K562 (cell line): ENCODE measurements around the gene ACP4. TPM values are rescaled to one million over a fixed set of nuclear protein-coding genes. Genes with fewer than 3 reads are reported as not detected.

Experiments used
- ATAC-seq: fragments of 200-7000 bp; cut with Tn5 transposase; 3 replicates; pipeline ENCODE4 v1.9.1; 2020; ENCODE audit warnings: moderate library complexity
- BruUV-seq: library from RNA; stranded (reverse); fragments of 400-500 nt; replicated peaks from 2 replicates; lab custom pipeline; 2021; lab: Mats Ljungman, UMichigan
- CTCF ChIA-PET: fragments of 300-600 bp; formaldehyde crosslinking; extraction: SDS; loops from one replicate; lab custom pipeline; 2021; ENCODE audit warnings: low intra/inter-chr PET ratio; lab: Yijun Ruan, JAX
- POLR2A ChIA-PET: fragments of 300-600, 350-650 bp; sonication (Branson Sonifier 250); formaldehyde crosslinking; extraction: SDS; loops from one replicate; lab custom pipeline; 2021; ENCODE audit warnings: antibody characterized with exemption, inconsistent platforms; lab: Yijun Ruan, JAX
- DNase-seq, 4 experiments: peaks; one replicate each; pipeline versions ENCODE4 v3.0.0 to v3.0.0-alpha.2; 2011 to 2018; ENCODE audit warnings: low spot score in 3 of 4, mixed read lengths in 3 of 4; ENCODE audit errors: extremely low read depth in 1 of 4
- FAIRE-seq: peaks from 2 replicates; lab custom pipeline; 2011; peaks lifted over from hg19 to GRCh38; lab: Jason Lieb, UNC
- H2AFZ ChIP-seq: 2 replicates; pipeline ENCODE4 v1.6.0; 2011; ENCODE audit warnings: low read depth, low read length, control low read depth, inconsistent platforms
- H3K27ac ChIP-seq: fragments of 200-600 bp; 3 replicates; pipeline ENCODE4 v1.8.0; 2011; ENCODE audit warnings: low read depth, mild to moderate bottlenecking, control low read depth, inconsistent platforms, low read length, moderate library complexity, mixed read lengths; ENCODE audit errors: extremely low read depth
- H3K27me3 ChIP-seq, 2 experiments: fragments of 300-600 bp in 1 of 2; 2 replicates in 1 of 2; 3 replicates in 1 of 2; pipeline versions ENCODE4 v1.6.0 to v1.8.0; 2011; ENCODE audit warnings: inconsistent platforms in 2 of 2, low read length in 2 of 2, mild to moderate bottlenecking in 1 of 2, mixed read lengths in 1 of 2, moderate library complexity in 1 of 2; ENCODE audit not compliant: control insufficient read depth in 2 of 2, insufficient read depth in 2 of 2
- H3K36me3 ChIP-seq: fragments of 300-600 bp; 3 replicates; pipeline ENCODE4 v1.8.0; 2011; ENCODE audit warnings: mild to moderate bottlenecking, low read length, inconsistent platforms; ENCODE audit not compliant: control insufficient read depth, insufficient read depth
- H3K4me1 ChIP-seq, 2 experiments: fragments of 200-600 bp in 1 of 2; replicated peaks in 1 of 2; 2 replicates in 1 of 2; 3 replicates in 1 of 2; pipeline versions ENCODE4 v1.5.1 to v1.8.0; 2011; ENCODE audit warnings: inconsistent platforms in 2 of 2, low read length in 2 of 2, mild to moderate bottlenecking in 1 of 2, mixed read lengths in 1 of 2, moderate library complexity in 1 of 2; ENCODE audit not compliant: control insufficient read depth in 2 of 2, insufficient read depth in 2 of 2
- H3K4me2 ChIP-seq: 2 replicates; pipeline ENCODE4 v1.6.1; 2011; ENCODE audit warnings: low read length, control low read depth, inconsistent platforms, mixed read lengths; ENCODE audit not compliant: insufficient read depth
- H3K4me3 ChIP-seq: fragments of 200-600 bp; sonication (generic), shearing (Covaris generic); 2 replicates; pipeline ENCODE4 v1.5.1; 2016; ENCODE audit warnings: control low read depth, inconsistent platforms
- H3K79me2 ChIP-seq: fragments of 200-600 bp; 3 replicates; pipeline ENCODE4 v1.8.0; 2011; ENCODE audit warnings: low read length, inconsistent platforms; ENCODE audit not compliant: control insufficient read depth, insufficient read depth
- H3K9ac ChIP-seq, 2 experiments: 2 replicates each; pipeline versions ENCODE4 v1.6.0 to v1.6.1; 2011; ENCODE audit warnings: low read depth in 2 of 2, low read length in 2 of 2, control low read depth in 1 of 2, inconsistent platforms in 1 of 2, mild to moderate bottlenecking in 1 of 2, mixed read lengths in 1 of 2; ENCODE audit not compliant: insufficient read depth in 1 of 2
- H3K9me1 ChIP-seq: one replicate; pipeline ENCODE4 v1.6.0; 2011; ENCODE audit warnings: inconsistent platforms, mild to moderate bottlenecking, low read length, moderate library complexity; ENCODE audit not compliant: control insufficient read depth, insufficient read depth
- H3K9me3 ChIP-seq: replicated peaks from 2 replicates; pipeline ENCODE4 v1.5.1; 2011; ENCODE audit warnings: low read depth, low read length, inconsistent platforms; ENCODE audit not compliant: control insufficient read depth, insufficient read depth
- H4K20me1 ChIP-seq: replicated peaks from 2 replicates; pipeline ENCODE4 v1.6.1; 2011; ENCODE audit warnings: low read length, inconsistent platforms, mixed read lengths; ENCODE audit not compliant: control insufficient read depth, insufficient read depth
- ZNF507 ChIP-seq: conservative IDR thresholded peaks from 2 replicates; pipeline ENCODE4 v1.6.1; 2017; ENCODE audit warnings: missing genetic modification characterization, missing compliant biosample characterization
- WGBS: fragments of 100-300 bp; shearing (Covaris generic); methylation state at CpG from one replicate; pipeline ENCODE4 v1.1.6; 2016; ENCODE audit warnings: low coverage, mixed read lengths; ENCODE audit not compliant: insufficient coverage; ENCODE audit errors: missing lambda C conversion rate; 5-methylcytosine and 5-hydroxymethylcytosine counted together
- in situ Hi-C: fragments of 300-500 bp; cut with MboI; formaldehyde crosslinking; loops from 4 replicates; pipeline ENCODE4 v1.15.0; 2018; ENCODE audit warnings: inconsistent platforms, mixed read lengths
- intact Hi-C: fragments of 100-400 bp; cut with micrococcal nuclease; formaldehyde crosslinking; loops from 2 replicates; pipeline ENCODE4 v1.14.2; 2022
- polyA plus RNA-seq, 8 experiments: library from polyadenylated mRNA; depleted of rRNA in 4 of 8; stranded (reverse) in 5 of 8; unstranded in 3 of 8; fragments of >200 nt; fragmentation: Nextera tagmentation in 2 of 8; fragmentation: Illumina TruSeq in 1 of 8; extraction: Ambion mirVana in 2 of 8; extraction: Trizol in 1 of 8; gene quantifications; 2 replicates each; pipeline versions ENCODE4 v1.2.1 to v1.2.3, GENCODE V29; 2011 to 2014; ENCODE audit warnings: inconsistent platforms in 1 of 8, missing spikeins in 1 of 8
- total RNA-seq, 7 experiments: library from RNA; depleted of rRNA in 6 of 7; stranded (reverse); fragments of >200 nt in 6 of 7; fragmentation: Illumina TruSeq in 2 of 7; extraction: Trizol in 2 of 7; gene quantifications; 2 replicates each; pipeline versions ENCODE4 v1.2.1 to v1.2.3, GENCODE V29; 2011 to 2021; ENCODE audit warnings: low replicate concordance in 1 of 7
- TF ChIP-seq, protein P1 (sequence below): fragments of 450-650 bp; IDR thresholded peaks from 2 replicates; pipeline ENCODE4 v1.6.1; 2018; ENCODE audit not compliant: partially characterized antibody

ACP4 gene
- total and polyA plus RNA-seq, 9 of the 15 experiments (the other 6 are each of a cell fraction or from before 2014, with no cell fraction given): not detected

DNA sequence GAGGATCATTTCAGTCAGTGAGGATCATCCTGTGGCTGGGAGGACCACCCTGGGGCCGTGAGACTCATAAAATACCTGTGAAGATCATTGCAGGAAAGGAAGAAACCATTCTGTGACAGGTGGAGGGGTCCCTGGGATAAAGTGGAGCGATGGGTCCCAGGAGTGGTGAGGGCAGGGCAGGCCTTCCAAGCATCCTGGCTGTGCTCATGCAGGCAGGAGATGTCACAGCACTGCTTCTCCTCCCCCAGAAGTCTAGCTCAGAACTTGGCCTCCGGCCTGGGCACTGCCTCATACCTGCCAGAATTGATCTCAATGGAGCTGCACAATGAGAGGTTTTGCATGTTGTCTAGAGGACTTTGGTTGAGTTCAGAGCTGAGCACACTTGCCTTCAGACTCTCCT lies 22.3 kb downstream of the ACP4 start:
- TF ChIP-seq, protein P1, sequence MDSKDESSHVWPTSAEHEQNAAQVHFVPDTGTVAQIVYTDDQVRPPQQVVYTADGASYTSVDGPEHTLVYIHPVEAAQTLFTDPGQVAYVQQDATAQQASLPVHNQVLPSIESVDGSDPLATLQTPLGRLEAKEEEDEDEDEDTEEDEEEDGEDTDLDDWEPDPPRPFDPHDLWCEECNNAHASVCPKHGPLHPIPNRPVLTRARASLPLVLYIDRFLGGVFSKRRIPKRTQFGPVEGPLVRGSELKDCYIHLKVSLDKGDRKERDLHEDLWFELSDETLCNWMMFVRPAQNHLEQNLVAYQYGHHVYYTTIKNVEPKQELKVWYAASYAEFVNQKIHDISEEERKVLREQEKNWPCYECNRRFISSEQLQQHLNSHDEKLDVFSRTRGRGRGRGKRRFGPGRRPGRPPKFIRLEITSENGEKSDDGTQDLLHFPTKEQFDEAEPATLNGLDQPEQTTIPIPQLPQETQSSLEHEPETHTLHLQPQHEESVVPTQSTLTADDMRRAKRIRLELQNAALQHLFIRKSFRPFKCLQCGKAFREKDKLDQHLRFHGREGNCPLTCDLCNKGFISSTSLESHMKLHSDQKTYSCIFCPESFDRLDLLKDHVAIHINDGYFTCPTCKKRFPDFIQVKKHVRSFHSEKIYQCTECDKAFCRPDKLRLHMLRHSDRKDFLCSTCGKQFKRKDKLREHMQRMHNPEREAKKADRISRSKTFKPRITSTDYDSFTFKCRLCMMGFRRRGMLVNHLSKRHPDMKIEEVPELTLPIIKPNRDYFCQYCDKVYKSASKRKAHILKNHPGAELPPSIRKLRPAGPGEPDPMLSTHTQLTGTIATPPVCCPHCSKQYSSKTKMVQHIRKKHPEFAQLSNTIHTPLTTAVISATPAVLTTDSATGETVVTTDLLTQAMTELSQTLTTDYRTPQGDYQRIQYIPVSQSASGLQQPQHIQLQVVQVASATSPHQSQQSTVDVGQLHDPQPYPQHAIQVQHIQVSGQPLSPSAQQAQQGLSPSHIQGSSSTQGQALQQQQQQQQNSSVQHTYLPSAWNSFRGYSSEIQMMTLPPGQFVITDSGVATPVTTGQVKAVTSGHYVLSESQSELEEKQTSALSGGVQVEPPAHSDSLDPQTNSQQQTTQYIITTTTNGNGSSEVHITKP: peak; percentile 92
- no peak for TF ChIP-seq ZNF507 (tag)
- Histone ChIP-seq H3K9ac (no peak overlapping the region), H3K4me1 (peaks cover 0 to 7% of the 10 kb centered on the region in 2 experiments; a peak in 3 of 5 replicates), H3K27me3 (peaks cover 0 to 11% of the 10 kb centered on the region in 2 experiments; a peak in 2 of 5 replicates), H3K27ac (no peak overlapping the region), H3K4me3 (no peak overlapping the region), H3K9me1 (no peaks in the 10 kb centered on the region), H3K79me2 (no peaks in the 10 kb centered on the region), H3K9me3 (peaks cover 8% of the 10 kb centered on the region), H4K20me1 (no peaks in the 10 kb centered on the region), H3K36me3 (no peaks in the 10 kb centered on the region), H3K4me2 (no peak overlapping the region), H2AFZ (no peak overlapping the region)
- in situ Hi-C loops (no loop called here), intact Hi-C loops (no loop called here)
- no TSS peak for BruUV-seq
- CTCF ChIA-PET: no interaction called here
- DNase-seq (no peak), ATAC-seq (no peak), FAIRE-seq (no peak)
- 2% methylated on average over 3 of the region's 3 CpGs for WGBS
- POLR2A ChIA-PET: interaction anchor here (4.7 kb wide), 1 partner anchor 8 kb away, joined by 29 read pairs; no protein-coding TSS in a partner anchor
